Measurements from ENCODE around the gene TPST1.
"Not testable (repeated sequence)": the region's sequence is repeated elsewhere in the genome, so short reads cannot be mapped to it uniquely, and the experiment has no call there.

TPST1 gene

DNA sequence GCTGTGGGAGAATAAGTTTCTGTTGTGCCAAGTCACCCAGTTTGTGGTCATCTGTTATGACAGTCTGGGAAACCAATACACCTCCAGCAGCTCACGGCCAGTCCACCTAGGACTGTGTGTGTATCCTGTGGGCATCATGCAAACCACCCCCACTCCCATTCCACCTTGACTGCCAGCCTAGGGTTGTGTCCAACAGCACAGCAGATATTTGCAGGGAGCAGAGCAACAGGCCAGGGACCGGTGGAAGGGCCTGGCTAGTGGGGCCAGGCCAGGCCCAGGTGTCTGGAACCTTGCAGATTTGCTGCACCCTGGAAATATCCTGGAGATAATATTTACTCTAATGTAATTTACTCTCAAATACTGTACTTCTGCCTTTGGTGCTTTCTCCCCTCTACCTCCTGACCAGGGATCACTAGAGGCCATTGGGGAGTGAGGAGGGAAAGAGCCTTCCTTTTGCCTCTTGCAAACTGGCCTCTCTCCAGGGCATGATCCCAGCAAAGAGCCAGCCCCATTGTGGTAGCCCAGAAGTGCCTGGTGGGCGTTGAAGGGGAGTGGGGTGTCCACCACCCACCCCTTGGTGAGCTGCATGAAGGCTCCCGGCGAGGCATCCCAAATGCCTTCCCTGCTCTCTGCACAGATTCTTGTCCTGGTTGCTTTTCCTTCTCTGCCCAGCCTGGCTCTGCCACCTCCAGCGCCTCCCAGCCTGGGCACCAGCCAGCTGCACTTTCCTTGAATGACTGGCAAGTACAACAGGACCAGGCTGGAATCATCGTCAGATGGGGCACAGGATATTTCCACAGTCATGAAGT is 15.2 kb upstream of the TPST1 start:
- DNase-seq = no peak

DNA sequence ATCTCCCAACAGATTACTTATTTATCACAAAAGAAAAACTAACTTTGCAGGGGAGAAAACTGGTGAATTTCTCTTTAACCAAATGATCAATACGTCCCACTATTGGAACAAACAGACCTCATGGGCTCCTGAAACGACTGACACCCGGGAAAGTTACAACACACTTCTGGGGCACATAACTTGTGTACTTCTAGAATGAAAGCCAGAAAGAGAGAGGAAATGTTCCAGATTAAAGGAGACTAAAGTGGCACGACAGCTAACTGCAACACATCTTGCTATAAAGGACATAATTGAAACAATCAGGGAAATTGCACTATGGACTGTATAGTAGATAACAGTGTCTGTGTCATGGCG is 14.7 kb upstream of the TPST1 start:
- no peak for DNase-seq

DNA sequence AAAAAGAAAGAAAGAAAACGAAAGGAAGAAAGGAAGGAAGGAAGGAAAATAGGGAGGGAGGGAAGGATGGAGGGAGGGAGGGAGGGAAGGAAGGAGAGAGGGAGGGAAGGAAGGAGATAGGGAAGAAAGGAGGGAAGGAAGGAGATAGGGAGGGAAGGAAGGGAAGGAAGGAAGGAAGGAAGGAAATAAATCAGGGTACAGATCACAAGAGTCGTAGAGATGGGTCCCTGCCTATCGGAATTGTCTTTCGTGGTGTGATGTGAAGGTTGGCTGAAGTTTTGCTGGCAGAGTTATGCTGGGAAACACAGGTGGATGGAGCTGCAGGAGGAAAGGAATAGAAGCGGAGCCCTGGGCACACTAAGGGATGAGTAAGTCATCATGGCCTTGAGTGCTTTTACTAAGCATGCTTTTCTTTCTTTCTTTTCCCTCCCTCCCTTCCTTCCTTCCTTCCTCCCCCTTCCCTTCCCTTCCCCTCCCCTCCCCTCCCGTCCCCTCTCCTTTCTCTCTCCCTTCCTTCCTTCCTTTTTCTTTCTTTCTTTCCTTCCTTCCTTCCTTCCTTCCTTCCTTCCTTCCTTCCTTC is 11.9 kb upstream of the TPST1 start:
- DNase-seq = no peak

DNA sequence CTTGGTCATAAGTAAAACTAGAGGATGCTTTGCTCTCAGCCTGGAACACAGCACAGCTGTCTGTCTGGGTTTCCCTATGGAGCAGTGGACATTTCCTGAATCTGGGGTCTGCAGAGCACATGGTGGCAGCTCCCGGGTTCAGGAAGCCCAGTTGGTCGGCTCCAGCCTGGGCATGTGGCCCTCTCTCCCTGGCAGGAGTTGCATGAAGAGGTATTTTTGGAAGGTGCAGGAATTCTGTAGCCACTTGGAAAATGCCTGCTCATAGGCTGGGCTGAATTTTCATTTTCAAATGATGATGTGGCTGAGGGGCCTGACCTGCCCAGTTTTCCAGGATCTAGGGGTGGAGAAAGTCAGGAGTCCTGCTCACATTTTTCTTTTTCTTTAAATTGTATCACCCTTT is 6.7 kb upstream of the TPST1 start:
- no peak for DNase-seq

DNA sequence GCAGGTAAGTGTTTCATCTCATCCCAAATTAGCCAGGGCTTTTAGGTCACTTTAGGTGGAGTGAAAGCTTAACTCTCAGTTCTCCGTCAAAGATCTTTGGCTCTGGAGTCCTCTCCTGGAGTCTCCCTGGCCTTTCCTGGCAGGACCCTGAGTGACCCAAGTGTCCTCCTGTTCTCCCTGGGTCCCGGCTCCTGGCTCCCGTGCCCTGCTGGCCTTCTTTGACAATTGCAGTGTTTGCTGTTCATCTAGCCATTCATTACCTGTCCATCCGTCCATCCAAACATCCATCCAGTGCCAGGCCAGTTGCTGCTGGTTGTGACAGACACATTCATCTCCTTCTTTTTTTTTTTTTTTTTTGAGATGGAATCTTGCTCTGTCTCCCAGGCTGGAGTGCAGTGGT is 6.2 kb upstream of the TPST1 start:
- DNase-seq = no peak

DNA sequence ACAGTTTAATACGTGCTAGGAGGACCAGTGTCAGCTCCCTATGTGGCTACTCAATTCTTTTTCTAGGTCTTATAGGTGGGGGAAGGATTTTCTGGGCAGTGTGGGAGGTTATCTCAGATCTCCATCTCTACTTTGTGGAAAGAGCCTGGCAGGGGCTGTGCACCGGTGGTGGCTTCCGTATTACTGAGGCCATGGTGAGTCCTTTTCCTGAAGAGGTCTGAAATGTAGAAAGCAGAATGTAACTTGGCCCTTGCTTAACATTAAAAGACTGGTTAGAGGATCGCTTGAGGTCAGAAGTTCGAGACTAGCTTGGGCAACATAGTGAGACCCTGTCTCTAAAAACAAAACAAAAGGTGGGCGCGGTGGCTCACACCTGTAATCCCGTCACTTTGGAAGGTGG is 2.7 kb upstream of the TPST1 start:
- DNase-seq = no peak

DNA sequence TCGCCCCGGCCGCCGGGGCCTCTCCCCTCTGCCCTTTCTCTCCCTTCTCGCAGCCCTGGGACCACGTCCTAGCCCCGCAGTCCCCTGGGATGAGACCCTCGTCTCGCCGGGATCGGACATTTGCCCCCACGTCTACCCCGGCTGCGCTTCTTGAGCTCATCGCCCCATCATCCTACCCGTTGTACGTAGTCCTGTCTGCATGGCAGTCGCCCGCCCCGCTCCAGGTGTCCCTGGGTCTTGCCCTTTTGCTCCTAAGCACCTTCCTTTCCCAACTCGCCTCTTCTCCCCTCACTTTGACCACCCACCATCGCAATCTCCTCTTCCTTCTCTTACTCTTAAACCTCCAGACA is 582 bp downstream of the TPST1 start:
- DNase-seq = no peak

DNA sequence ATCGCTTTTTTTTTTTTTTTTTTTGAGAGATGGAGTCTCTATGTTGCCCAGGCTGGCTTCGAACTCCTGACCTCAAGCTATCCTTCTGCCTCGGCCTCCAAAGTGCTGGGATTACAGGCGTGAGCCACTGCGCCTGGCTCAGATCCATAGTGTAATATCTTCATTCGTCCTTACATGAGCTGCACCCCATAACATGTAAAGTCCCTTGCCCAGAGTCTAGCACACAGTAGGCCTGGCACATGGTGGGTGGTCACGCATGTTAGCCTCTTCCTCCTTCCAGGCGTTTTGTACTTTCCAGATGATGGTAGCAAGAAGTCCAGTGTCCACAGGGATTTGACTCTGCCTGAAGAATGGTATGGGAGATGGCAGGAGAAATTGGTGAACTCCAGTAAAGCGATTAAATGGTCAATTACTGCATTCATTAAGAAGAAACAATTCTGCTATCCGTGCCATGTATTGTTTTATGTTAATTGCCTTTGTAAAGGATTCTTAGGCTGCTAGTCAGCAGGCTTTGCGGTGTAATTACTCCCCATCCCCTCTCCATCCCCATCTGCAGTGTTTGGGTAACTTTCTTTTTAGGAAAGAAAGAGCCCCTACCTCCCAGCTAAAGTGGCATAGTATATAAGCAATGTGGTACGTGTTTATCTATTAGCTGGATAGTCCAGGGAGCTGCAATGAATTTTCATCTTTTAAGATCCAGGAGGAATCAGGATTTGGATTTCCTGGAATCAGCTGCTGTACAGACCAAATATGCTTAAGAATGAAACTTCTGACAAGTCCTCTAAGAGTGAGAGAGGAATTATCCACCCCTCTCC is 1.2 kb downstream of the TPST1 start:
- DNase-seq = no peak

DNA sequence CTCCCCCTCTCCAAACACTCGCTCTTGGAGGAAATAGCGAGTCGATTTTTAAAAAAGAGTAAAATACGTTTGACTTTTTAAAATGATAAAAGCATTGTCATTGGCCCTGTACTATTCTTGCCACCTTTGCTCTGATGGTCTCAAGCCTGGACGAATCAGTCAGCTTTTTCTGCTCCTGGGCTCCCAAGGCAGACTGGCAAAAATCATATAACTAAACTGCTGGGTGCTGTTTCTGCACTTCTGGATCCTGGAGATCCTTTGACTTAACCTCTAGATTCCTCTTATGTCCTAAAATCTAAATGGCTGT is 1.8 kb downstream of the TPST1 start:
- DNase-seq = no peak

DNA sequence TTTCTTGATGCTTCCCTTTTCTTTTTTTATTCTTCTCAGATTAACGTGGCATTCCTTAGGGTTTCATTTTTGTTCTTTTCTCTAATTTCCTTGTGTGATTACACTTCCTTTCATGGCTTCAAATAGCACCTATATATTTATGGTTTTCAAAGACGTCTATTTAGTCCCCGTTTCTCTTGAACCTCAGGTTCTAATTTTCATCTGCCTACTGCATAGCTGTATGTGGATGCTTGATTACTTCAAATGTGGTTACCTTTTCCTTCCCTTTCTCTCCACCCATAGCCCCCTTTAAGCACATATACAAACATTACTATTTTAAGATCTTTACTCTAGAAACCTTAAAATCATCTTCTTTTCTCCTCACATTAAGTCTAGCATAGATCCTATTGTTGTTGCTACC is 2.4 kb downstream of the TPST1 start:
- no peak for DNase-seq

DNA sequence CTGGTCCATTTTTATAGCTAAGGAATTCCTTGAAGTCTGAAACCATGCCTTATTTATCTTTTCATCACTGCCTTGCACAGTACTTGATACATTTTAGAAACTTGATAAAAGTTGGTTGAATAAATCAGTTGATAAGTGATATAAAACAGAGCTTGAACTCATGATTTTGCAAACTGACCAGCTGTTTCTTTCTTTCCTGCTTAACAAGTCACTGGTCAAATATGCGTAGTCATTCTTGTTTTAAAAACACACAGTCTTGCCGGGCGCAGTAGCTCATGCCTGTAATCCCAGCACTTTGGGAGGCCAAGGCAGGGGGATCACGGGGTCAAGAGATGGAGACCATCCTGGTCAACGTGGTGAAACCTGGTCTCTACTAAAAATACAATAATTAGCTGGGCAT is 6.3 kb downstream of the TPST1 start:
- no peak for DNase-seq

DNA sequence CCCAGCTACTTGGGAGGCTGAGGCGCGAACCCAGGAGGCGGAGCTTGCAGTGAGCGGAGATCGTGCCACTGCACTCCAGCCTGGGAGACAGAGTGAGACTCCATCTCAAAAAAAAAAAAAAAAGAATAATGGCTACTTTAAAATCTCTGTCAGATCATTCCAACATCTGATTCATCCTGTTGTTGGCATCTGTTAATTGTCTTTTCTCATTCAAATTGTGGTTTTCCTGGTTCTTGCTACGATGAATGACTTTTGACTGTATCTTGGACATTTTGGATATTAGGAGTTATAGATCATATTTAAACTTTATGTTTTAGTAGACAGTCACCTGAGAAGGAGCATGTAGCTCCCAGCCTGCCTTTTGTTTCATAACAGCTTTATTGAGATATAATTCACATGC is 8.5 kb downstream of the TPST1 start:
- no peak for DNase-seq

DNA sequence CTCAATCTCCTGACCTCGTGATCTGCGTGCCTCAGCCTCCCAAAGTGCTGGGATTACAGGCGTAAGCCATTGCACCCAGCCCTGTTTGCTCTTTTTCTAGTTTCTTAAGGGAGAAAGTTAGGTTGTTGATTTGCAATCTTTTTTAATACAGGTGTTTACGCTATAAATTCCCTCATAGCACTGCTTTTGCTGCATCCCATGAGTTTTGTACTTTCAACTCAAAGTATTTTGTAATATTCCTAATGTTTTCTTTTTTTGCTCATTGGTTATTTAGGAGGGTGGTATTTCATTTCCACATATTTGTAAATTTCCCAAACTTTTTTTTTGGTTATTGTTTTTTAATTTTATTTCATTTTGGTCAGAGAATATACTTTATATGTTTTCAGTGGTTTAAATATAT is 11.6 kb downstream of the TPST1 start:
- DNase-seq = no peak

DNA sequence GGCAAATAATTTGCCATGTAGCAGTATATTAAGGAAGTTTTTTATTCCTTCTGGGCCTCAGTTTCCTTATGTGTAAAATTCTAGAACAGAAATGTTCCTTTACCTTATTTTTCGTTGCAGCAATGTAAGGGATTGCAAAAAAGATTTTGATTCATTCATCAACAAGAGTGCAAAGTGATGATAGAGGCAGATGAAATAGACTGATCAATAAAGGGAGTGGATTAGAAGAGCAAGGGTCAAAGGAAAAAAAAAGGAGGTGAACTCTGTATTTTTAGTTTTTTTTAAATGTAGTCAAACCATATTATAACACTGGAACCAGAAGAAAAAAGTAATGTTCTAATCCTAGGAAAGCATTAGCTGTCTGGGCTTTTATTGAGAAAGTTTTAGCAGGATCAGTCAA is 14.7 kb downstream of the TPST1 start:
- DNase-seq = no peak

DNA sequence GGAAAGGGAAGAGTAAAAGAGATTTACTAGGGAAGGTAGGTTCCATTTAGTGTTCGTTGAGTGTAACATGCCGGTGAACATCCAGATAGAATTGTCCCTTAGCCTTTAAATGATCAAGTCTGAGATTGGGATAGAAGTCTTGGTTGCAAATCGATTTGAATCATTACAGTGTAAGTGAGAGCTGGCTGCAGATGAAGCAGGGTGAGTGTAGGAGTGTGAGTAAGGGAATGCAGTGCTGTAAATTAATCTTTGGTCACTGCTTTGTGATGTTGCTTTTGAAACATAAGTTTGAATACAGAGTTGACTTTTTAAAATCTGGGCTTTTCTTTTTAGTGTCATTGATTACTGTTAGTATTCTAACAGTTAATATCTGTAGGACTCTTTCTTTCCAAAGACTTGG is 16.3 kb downstream of the TPST1 start:
- no peak for DNase-seq

DNA sequence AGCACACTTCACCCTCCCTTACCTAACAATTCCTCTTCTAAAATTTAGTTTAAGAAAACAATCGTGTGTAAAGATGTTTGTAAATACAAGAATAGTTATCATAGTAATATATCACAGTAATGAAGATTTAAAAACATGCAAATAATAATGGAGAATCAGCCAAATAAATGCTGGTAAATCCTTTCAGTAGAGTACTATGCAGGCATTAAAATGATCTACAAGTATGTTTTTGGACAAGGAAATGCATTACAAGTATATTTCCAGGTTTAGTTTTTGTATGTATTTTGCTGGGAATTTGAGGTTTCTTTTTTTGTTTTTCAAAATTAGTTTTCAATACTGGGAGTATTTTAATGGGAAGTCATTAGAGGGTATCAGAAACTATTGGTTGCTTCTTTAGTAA is 22.7 kb downstream of the TPST1 start:
- no peak for DNase-seq

DNA sequence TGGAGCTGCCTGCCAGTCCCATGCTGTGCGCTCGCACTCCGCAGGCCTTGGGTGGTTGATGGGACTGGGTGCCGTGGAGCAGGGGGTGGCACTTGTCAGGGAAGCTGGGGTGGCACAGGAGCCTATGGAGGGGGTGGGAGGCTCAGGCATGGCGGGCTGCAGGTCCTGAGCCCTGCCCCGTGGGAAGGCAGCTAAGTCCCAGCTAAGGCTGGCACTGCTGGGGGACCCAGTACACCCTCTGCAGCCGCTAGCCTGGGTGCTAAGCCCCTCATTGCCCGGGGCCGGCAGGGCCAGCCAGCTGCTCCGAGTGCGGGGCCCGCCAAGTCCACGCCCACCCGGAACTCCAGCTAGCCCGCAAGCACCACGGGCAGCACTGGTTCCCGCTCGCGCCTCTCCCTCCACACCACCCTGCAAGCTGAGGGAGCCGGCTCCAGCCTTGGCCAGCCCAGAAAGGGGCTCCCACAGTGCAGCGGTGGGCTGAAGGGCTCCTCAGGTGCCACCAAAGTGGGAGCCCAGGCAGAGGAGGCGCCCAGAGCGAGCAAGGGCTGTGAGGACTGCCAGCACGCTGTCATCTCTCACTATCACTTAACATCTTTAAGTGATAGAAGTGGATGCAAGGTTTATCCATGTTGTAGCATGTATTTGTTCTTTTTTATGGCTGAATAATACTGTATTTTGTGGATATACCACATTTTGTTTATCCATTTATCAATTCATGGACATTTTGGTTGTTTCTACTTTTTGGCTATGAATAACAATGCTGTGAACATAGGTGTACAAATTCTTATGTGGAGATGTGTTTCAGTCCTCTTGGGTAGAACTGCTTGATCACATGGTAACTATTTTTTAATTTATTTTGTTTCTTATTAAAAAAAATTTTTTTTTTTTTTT is 26.4 kb downstream of the TPST1 start:
- DNase-seq = not testable (repeated sequence)

DNA sequence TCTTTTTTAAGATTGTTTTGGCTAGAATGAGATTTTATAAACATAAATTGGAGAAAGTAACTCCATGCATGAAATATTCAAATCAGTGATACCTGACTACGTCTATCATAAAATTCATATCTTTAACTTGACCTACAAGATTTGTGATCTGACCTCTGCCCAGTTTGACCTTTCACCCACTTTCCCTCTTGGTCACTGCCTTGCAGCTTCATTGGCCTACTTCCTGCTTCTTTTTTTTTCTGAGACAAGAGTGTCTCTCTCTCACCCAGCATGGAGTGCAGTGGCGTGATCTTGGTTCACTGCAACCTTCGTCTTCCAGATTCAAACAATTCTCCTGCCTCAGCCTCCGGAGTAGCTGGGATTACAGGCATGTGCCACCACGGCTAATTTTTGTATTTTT is 28.5 kb downstream of the TPST1 start:
- DNase-seq = no peak

DNA sequence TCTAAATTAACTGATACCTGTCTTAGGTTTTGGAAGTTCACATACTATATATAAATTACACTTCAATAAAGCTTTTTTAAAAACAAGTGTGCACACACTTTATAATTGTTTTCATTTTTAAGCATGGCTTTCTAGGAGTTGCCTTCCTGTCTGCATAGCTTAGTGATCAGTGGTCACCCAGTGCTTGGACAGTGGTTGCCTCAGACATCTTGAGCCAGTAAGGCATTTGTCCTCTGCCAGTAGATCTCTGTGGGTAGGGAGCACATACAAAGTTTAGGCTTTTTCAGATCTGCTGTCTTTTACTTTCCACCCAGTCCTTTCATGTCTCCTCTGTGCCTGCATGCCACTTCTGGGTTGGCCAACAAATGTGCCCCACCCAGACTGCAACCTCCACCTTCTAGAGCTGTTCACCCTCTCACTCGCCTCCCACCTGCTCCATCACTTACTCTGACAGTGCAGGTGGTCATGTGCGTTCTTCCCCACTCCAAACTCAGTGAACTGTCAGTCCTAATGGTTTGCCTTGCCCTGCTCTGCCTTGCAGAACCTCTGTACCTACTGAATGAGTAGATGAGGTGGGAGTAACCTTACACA is 31.7 kb downstream of the TPST1 start:
- no peak for DNase-seq

DNA sequence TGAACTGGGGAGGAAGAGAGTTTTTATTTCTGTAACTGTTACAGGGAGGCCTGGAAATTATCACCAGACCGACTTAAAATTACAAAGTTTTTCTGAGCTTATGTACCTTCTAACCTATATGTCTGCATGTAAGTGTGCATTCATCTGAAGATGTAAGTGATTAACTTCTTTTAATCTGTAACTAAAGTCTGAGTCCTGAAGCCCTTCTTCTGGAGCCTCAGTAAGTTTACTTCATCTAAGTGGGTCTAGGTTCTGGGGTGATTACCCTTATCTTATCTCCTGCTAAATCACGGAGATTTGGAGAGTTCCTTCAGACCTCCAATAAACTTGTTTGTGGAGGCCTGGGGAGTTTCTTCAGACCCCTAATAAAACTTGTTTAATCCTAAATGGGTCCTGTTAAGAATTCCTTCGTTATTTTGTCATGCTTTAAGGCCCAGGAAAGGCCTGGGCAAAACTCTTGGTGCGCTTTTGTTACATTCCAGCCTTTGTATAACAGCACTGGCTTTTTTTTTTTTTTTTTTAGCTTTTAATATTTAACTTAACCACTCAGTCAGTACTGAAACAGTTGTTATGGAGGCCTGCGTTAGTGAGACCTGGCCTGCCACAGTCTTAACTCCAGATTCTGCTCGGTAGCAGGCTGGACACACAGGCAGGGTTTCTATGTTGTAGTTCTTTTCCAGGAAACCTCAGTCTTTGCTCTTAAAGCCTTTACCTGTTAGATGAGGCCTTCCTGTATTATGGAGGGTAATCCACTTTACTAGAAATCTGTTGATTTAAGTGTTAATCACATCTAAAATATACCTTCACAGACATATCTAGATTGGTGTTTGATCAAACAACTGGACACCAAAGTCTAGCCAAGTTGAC is 33.0 kb downstream of the TPST1 start:
- no peak for DNase-seq

DNA sequence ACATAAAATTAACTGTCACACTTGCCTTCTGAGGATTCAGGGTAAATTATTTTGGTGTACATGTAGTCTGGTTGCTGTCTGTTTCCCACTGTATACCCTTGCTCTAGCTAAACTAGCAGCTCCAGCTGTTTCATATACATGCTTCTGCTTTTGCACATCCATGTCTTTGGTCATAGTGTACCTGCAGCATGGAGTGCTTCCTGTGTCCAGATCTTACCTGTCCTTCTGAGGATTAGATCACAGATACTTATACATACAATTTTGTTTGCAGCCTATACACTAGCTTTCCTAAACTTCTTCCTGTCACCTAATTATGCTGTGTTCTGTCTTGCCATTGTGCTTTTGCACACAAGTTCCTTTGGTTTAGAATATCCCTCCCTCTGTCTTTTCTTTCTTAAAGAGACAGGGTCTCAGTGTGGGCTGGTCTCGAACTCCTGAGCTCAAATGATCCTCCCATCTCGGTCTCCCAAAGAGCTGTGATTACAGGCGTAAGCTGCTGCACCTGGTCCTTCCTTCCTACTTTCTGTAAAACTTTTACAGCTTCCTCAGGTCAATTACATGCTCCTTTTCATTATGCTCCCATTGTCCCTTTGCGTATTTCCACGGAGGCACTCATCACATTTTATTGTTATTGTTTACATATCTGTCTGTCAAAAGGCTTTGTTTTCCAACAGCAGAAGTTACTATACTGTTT is 33.8 kb downstream of the TPST1 start:
- no peak for DNase-seq

DNA sequence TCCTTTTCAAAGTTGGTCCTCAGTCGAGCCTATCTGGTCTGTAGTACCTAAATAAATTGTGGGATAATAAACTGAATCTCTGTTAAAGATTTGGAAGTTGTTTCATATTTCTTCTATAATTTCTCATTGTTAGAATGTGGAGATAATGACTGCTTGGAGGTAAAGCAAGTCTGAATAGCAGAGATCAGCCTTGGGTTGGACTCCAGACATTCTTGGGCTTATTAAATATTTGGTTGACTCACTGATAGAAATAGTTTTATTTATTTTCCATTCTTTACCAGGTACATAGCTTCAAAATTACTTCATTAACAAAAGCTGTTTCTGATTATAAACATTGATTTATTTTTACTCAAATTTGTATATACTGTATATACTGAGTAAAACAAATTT is 34.3 kb downstream of the TPST1 start:
- DNase-seq = no peak

Measured in DMS79 treated with DMSO at 0.1 percent for 48 hours (cell line).